ENCODE measurements around the gene MICALL2.

MICALL2 gene

GRCh38 chr7:1397491-1398327, 61.6 kb downstream of the MICALL2 start:
- TF ChIP-seq CTCF (conservative IDR thresholded peaks at IDR 0.05; ENCODE audit: low read depth, low read length) = no peak
- Histone ChIP-seq H2AFZ (ENCODE audit: low read depth) (no peak overlapping the region), H3K4me1 (ENCODE audit: low read depth, poor library complexity, severe bottlenecking) (no peaks in the 10 kb centered on the region), H3K79me2 (ENCODE audit: insufficient read depth, low read depth) (no peaks in the 10 kb centered on the region), H3K27ac (no peak overlapping the region), H3K4me3 (IDR thresholded peaks at IDR 0.05; ENCODE audit: insufficient read depth, low read depth, low read length) (no peak overlapping the region), H3K36me3 (ENCODE audit: insufficient read depth) (no peaks in the 10 kb centered on the region), H3K27me3 (ENCODE audit: insufficient read depth, low read depth) (peaks cover 89% of the 10 kb centered on the region), H4K20me1 (ENCODE audit: insufficient read depth) (no peaks in the 10 kb centered on the region), H3K9ac (no peak overlapping the region), H3K4me2 (no peak overlapping the region)

GRCh38 chr7:1396195-1396594, 63.1 kb downstream of the MICALL2 start:
- H2AFZ ChIP-seq (ENCODE audit: low read depth) = no peak overlapping the region
- H4K20me1 ChIP-seq (ENCODE audit: insufficient read depth) = no peaks in the 10 kb centered on the region
- no peaks in the 10 kb centered on the region for H3K4me1 ChIP-seq (ENCODE audit: low read depth, poor library complexity, severe bottlenecking)
- no peaks in the 10 kb centered on the region for H3K79me2 ChIP-seq (ENCODE audit: insufficient read depth, low read depth)
- H3K4me3 ChIP-seq (IDR thresholded peaks at IDR 0.05; ENCODE audit: insufficient read depth, low read depth, low read length) = no peak overlapping the region
- H3K27me3 ChIP-seq (ENCODE audit: insufficient read depth, low read depth) = peaks cover 89% of the 10 kb centered on the region
- H3K36me3 ChIP-seq (ENCODE audit: insufficient read depth) = no peaks in the 10 kb centered on the region
- no peak overlapping the region for H3K9ac ChIP-seq
- H3K4me2 ChIP-seq = no peak overlapping the region
- H3K27ac ChIP-seq = no peak overlapping the region
- TF ChIP-seq CTCF (conservative IDR thresholded peaks at IDR 0.05; ENCODE audit: low read depth, low read length) = no peak

- Histone ChIP-seq H3K4me3 (IDR thresholded peaks at IDR 0.05; ENCODE audit: insufficient read depth, low read depth, low read length) (no peak overlapping the region), H3K4me1 (ENCODE audit: low read depth, poor library complexity, severe bottlenecking) (no peaks in the 10 kb centered on the region), H3K9ac (no peak overlapping the region), H4K20me1 (ENCODE audit: insufficient read depth) (no peaks in the 10 kb centered on the region), H3K4me2 (no peak overlapping the region), H3K36me3 (ENCODE audit: insufficient read depth) (no peaks in the 10 kb centered on the region), H3K79me2 (ENCODE audit: insufficient read depth, low read depth) (no peaks in the 10 kb centered on the region), H3K27ac (no peak overlapping the region), H2AFZ (ENCODE audit: low read depth) (no peak overlapping the region), H3K27me3 (ENCODE audit: insufficient read depth, low read depth) (peaks cover 89% of the 10 kb centered on the region)
- no peak for TF ChIP-seq CTCF (conservative IDR thresholded peaks at IDR 0.05; ENCODE audit: low read depth, low read length)
Observed at GRCh38 chr7:1395211-1396070, 63.8 kb downstream of the MICALL2 start.

GRCh38 chr7:1394371-1394770, 64.9 kb downstream of the MICALL2 start:
- H3K9ac ChIP-seq = no peak overlapping the region
- TF ChIP-seq CTCF (conservative IDR thresholded peaks at IDR 0.05; ENCODE audit: low read depth, low read length) = no peak
- no peak overlapping the region for H2AFZ ChIP-seq (ENCODE audit: low read depth)
- no peak overlapping the region for H3K4me2 ChIP-seq
- peaks cover 87% of the 10 kb centered on the region for H3K27me3 ChIP-seq (ENCODE audit: insufficient read depth, low read depth)
- H3K36me3 ChIP-seq (ENCODE audit: insufficient read depth) = no peaks in the 10 kb centered on the region
- H3K79me2 ChIP-seq (ENCODE audit: insufficient read depth, low read depth) = no peaks in the 10 kb centered on the region
- no peaks in the 10 kb centered on the region for H3K4me1 ChIP-seq (ENCODE audit: low read depth, poor library complexity, severe bottlenecking)
- no peak overlapping the region for H3K4me3 ChIP-seq (IDR thresholded peaks at IDR 0.05; ENCODE audit: insufficient read depth, low read depth, low read length)
- no peaks in the 10 kb centered on the region for H4K20me1 ChIP-seq (ENCODE audit: insufficient read depth)
- no peak overlapping the region for H3K27ac ChIP-seq

Measured in KMS-11 (cell line).